Transverse colon (tissue), 4 donors: ENCODE data around the gene MYO19. TPM values are rescaled to one million over a fixed set of nuclear protein-coding genes. Genes with fewer than 3 reads are reported as not detected.

ENCODE experiments used
- DNase-seq: peaks from one replicate; pipeline ENCODE4 v3.0.0-alpha.2; 2019
- H3K27ac ChIP-seq, 4 donors: fragments of 200-600 bp; sonication (generic); 2 replicates each; pipeline ENCODE4 v1.5.1; 2016 to 2018; ENCODE audit warnings: inconsistent platforms in 4 of 4
- H3K27me3 ChIP-seq: fragments of 200-600 bp; sonication (generic); 2 replicates; pipeline ENCODE4 v1.5.1; 2017; ENCODE audit warnings: inconsistent platforms
- H3K36me3 ChIP-seq, 4 donors: fragments of 200-600 bp; sonication (generic); 2 replicates each; pipeline ENCODE4 v1.5.1; 2017 to 2019; ENCODE audit warnings: inconsistent platforms in 4 of 4
- H3K4me1 ChIP-seq, 4 donors: fragments of 200-600 bp; sonication (generic); 2 replicates each; pipeline ENCODE4 v1.5.1; 2017 to 2020; ENCODE audit warnings: inconsistent platforms in 4 of 4
- H3K4me3 ChIP-seq, 4 donors: fragments of 200-600 bp; sonication (generic); 1 replicate in 1 of 4; 2 replicates in 3 of 4; pipeline versions ENCODE4 v1.5.1 to v1.6.1; 2017 to 2019; ENCODE audit warnings: inconsistent platforms in 4 of 4
- H3K9me3 ChIP-seq, 2 donors: fragments of 200-600 bp; sonication (generic); 2 replicates each; pipeline ENCODE4 v1.5.1; 2017 to 2019; ENCODE audit warnings: inconsistent platforms in 2 of 2
- EP300 ChIP-seq: sonication (generic); formaldehyde crosslinking; IDR thresholded peaks from one replicate; pipeline ENCODE4 v1.6.1; 2017; ENCODE audit warnings: antibody characterized with exemption, low read depth
- POLR2A ChIP-seq: fragments of 450-650 bp; IDR thresholded peaks from one replicate; pipeline ENCODE4 v1.6.1; 2016; ENCODE audit warnings: antibody characterized with exemption, mild to moderate bottlenecking, moderate library complexity
- POLR2AphosphoS5 ChIP-seq, 3 donors: sonication (generic); formaldehyde crosslinking; IDR thresholded peaks; one replicate each; pipeline ENCODE4 v1.6.1; 2016; ENCODE audit warnings: antibody characterized with exemption in 3 of 3
- WGBS, 2 donors: methylation state at CpG; one replicate each; pipeline ENCODE4 v1.1.5; 2018; ENCODE audit warnings: low coverage in 1 of 2; 5-methylcytosine and 5-hydroxymethylcytosine counted together
- in situ Hi-C, 4 donors: fragments of 200-750 bp; cut with MboI; loops; one replicate each; pipeline versions ENCODE4 v1.15.0 to v1.15.1; 2017; ENCODE audit warnings: low sequenced_read_pairs in 3 of 4, low pct_ligation_motif_present in 1 of 4, low pct_unique_long_range_greater_than_20kb in 1 of 4
- intact Hi-C: fragments of 100-400 bp; cut with DNase I; formaldehyde crosslinking; loops from one replicate; pipeline ENCODE4 v1.15.1; 2023; ENCODE audit warnings: low total_unique reads
- total RNA-seq, 4 donors: library from RNA; depleted of rRNA; stranded (reverse); fragments of >200 nt; gene quantifications; one replicate each; pipeline ENCODE4 v1.1.0, GENCODE V29; 2016
- TF ChIP-seq, protein P1 (sequence below), 5 experiments: fragments of 200-600 bp in 3 of 5; fragments of 450-650 bp in 2 of 5; sonication (generic) in 3 of 5; IDR thresholded peaks; 1 replicate in 2 of 5; 2 replicates in 3 of 5; pipeline ENCODE4 v1.5.1; 2016 to 2017; ENCODE audit warnings: antibody characterized with exemption in 5 of 5, inconsistent platforms in 3 of 5, mild to moderate bottlenecking in 2 of 5, moderate library complexity in 1 of 5

Gene MYO19
- total RNA-seq, 4 donors from 2014 or later = 94.2 to 230 (median 159) TPM

GRCh38 chr17:36496018-36496789 lies 38.5 kb downstream of the MYO19 start:
- Histone ChIP-seq H3K27me3 (no peaks in the 10 kb centered on the region), H3K36me3 (peaks cover 0 to 52% (median 23%) of the 10 kb centered on the region in 4 donors), H3K27ac (no peak overlapping the region), H3K4me1 (no peaks in the 10 kb centered on the region), H3K9me3 (no peaks in the 10 kb centered on the region), H3K4me3 (no peak overlapping the region)
- intact Hi-C loops = no loop called here
- 91 to 94% methylated on average over 3 to 9 of the region's 9 CpGs for WGBS, 2 donors
- no peak for TF ChIP-seq EP300
- TF ChIP-seq, protein P1, sequence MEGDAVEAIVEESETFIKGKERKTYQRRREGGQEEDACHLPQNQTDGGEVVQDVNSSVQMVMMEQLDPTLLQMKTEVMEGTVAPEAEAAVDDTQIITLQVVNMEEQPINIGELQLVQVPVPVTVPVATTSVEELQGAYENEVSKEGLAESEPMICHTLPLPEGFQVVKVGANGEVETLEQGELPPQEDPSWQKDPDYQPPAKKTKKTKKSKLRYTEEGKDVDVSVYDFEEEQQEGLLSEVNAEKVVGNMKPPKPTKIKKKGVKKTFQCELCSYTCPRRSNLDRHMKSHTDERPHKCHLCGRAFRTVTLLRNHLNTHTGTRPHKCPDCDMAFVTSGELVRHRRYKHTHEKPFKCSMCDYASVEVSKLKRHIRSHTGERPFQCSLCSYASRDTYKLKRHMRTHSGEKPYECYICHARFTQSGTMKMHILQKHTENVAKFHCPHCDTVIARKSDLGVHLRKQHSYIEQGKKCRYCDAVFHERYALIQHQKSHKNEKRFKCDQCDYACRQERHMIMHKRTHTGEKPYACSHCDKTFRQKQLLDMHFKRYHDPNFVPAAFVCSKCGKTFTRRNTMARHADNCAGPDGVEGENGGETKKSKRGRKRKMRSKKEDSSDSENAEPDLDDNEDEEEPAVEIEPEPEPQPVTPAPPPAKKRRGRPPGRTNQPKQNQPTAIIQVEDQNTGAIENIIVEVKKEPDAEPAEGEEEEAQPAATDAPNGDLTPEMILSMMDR (IDR thresholded peaks at IDR 0.05) = no peak
- in situ Hi-C loops = loop anchor here in 2 of 4 donors (25.0 kb wide), 1 partner anchor 534 kb away; no protein-coding TSS in a partner anchor
- no peak for DNase-seq

- no peaks in the 10 kb centered on the region for H3K4me1 ChIP-seq
- no peak for DNase-seq
- H3K9me3 ChIP-seq = no peaks in the 10 kb centered on the region
- no peak overlapping the region for H3K27ac ChIP-seq
- 62% methylated on average over 3 of the region's 3 CpGs; no CpG with 5 or more reads in 1 of the 2 donors for WGBS, 2 donors
- TF ChIP-seq POLR2AphosphoS5 (IDR thresholded peaks at IDR 0.05) (no peak), EP300 (no peak), POLR2A (no peak)
- TF ChIP-seq, protein P1 (IDR thresholded peaks at IDR 0.05) = no peak
- peaks cover 0 to 57% (median 23%) of the 10 kb centered on the region in 4 donors for H3K36me3 ChIP-seq
- in situ Hi-C loops (loop anchor here in 2 of 4 donors (25.0 kb wide), 1 partner anchor 533 kb away; no protein-coding TSS in a partner anchor), intact Hi-C loops (no loop called here)
- H3K4me3 ChIP-seq = no peak overlapping the region
- no peaks in the 10 kb centered on the region for H3K27me3 ChIP-seq
These were observed 39.5 kb downstream of the MYO19 start for GRCh38 chr17:36495076-36495578.

DNA sequence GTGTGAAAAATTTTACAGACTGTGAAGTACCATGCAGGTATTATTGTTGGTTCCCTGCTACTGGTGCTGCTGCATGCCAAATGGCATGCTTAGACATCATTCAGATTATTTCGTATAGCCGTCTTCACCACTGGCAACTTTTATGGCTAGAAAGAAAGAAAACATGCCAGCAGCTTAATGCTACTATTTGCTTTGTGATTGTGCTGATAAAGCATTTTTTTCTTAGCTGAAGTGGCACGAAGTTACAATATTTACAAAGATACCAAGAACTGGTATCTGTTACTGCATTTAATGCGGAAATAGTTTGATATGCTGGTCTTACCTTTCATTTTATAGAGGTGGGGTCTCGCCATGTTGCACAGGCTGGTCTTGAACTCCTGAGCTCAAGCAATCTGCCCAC lies 40.0 kb downstream of the MYO19 start:
- in situ Hi-C loops = loop anchor here in 2 of 4 donors (25.0 kb wide), 1 partner anchor 532 kb away; no protein-coding TSS in a partner anchor
- TF ChIP-seq EP300 = no peak
- intact Hi-C loops = no loop called here
- peaks cover 0 to 57% (median 23%) of the 10 kb centered on the region in 4 donors for H3K36me3 ChIP-seq
- H3K9me3 ChIP-seq = no peaks in the 10 kb centered on the region
- H3K27ac ChIP-seq = no peak overlapping the region
- no peak overlapping the region for H3K4me3 ChIP-seq
- H3K4me1 ChIP-seq = no peaks in the 10 kb centered on the region
- 63 to 69% methylated on average over 4 to 5 of the region's 5 CpGs for WGBS, 2 donors
- no peak for DNase-seq
- no peaks in the 10 kb centered on the region for H3K27me3 ChIP-seq

- Histone ChIP-seq H3K4me3 (no peak overlapping the region), H3K9me3 (no peaks in the 10 kb centered on the region), H3K36me3 (peaks cover 0 to 54% (median 23%) of the 10 kb centered on the region in 4 donors), H3K4me1 (no peaks in the 10 kb centered on the region), H3K27me3 (no peaks in the 10 kb centered on the region), H3K27ac (no peak overlapping the region)
- intact Hi-C loops (no loop called here), in situ Hi-C loops (loop anchor here in 2 of 4 donors (25.0 kb wide), 1 partner anchor 532 kb away; no protein-coding TSS in a partner anchor)
- no peak for DNase-seq
- 79 to 81% methylated on average over 1 of the region's 1 CpG for WGBS, 2 donors
- TF ChIP-seq, protein P1 (IDR thresholded peaks at IDR 0.05) = no peak
- TF ChIP-seq POLR2A = no peak
- TF ChIP-seq EP300 = no peak
- no peak for TF ChIP-seq POLR2AphosphoS5 (IDR thresholded peaks at IDR 0.05)
These were observed 40.7 kb downstream of the MYO19 start for GRCh38 chr17:36493956-36494355.
